Erythroblast (primary cell): ENCODE data around the gene BIRC3.

Experiments
- GATA1 ChIP-seq: IDR thresholded peaks from 2 replicates; pipeline ENCODE4 v1.6.1; 2011; ENCODE audit warnings: low read depth, mild to moderate bottlenecking, control low read depth, low read length, moderate library complexity
- POLR2A ChIP-seq: IDR thresholded peaks from 2 replicates; pipeline ENCODE4 v1.6.1; 2011; ENCODE audit warnings: mild to moderate bottlenecking, low read length

DNA sequence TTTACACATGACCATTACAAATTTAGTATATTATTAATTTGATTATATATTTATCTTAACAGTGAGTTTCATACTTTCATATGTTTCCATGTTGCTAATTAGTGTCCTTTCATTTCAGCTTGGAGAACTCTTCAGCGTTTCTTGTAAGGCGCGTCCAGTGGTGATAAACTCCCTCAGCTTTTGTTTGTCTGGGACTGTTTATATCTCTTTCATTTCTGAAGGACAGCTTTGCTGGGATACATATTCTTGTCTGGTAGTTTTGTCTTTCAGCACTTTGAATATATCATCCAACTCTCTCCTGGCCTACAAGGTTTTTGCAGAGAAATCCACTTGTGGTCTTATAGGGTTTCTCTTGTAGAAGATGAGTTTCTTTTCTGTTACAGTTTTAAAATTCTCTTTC, 42.1 kb downstream of the BIRC3 start:
- TF ChIP-seq POLR2A, result no peak
- no peak for TF ChIP-seq GATA1
